Renal pelvis (tissue), 12 donors: ENCODE data around the gene LY6G5B. TPM values are rescaled to one million over a fixed set of nuclear protein-coding genes. Genes with fewer than 3 reads are reported as not detected.

Experiments
- DNase-seq: peaks from one replicate; pipeline ENCODE4 v3.0.0-alpha.2; 2013
- long read RNA-seq, 16 experiments: transcript quantifications; one replicate each; lab custom pipeline, GENCODE V29; 2026
- polyA plus RNA-seq, 3 donors: library from polyadenylated mRNA; unstranded; fragments of 120-200 nt; gene quantifications; one replicate each; pipeline ENCODE4 v1.2.1, GENCODE V29; 2013; ENCODE audit not compliant: insufficient read length in 3 of 3

LY6G5B gene
- polyA plus RNA-seq: 10 to 100 TPM; 19.0 to 38.1 (median 35.1) TPM
- long read RNA-seq, donor 1: 0 reads
- long read RNA-seq, donor 2, transcript LY6G5B-208 (2 exons, 1,505 nt): major isoform, 5 of 5 reads
- long read RNA-seq, donor 2, partial matches to known transcripts: 0 of 5 reads
- long read RNA-seq, donor 2, other reads (novel, unspliced or antisense): 0 of 5 reads
- long read RNA-seq, donor 3: 0 reads
- long read RNA-seq, donor 4, partial matches to known transcripts: 0 of 3 reads
- long read RNA-seq, donor 4, other reads (novel, unspliced or antisense): 0 of 3 reads
- long read RNA-seq, donor 5: 0 reads
- long read RNA-seq, donor 6, transcript LY6G5B-208 (2 exons, 1,505 nt): major isoform, 7 of 7 reads
- long read RNA-seq, donor 6, partial matches to known transcripts: 0 of 7 reads
- long read RNA-seq, donor 6, other reads (novel, unspliced or antisense): 0 of 7 reads
- long read RNA-seq, donor 7, partial matches to known transcripts: 0 of 1 reads
- long read RNA-seq, donor 7, other reads (novel, unspliced or antisense): 0 of 1 reads
- long read RNA-seq, donor 8, partial matches to known transcripts: 0 of 3 reads
- long read RNA-seq, donor 8, other reads (novel, unspliced or antisense): 0 of 3 reads
- long read RNA-seq, donor 9, partial matches to known transcripts: 0 of 2 reads
- long read RNA-seq, donor 9, other reads (novel, unspliced or antisense): 0 of 2 reads
- long read RNA-seq, donor 10, partial matches to known transcripts: 0 of 5 reads
- long read RNA-seq, donor 10, other reads (novel, unspliced or antisense): 0 of 5 reads
- long read RNA-seq, donor 11, partial matches to known transcripts: 0 of 2 reads
- long read RNA-seq, donor 11, other reads (novel, unspliced or antisense): 0 of 2 reads
- long read RNA-seq, donor 12, partial matches to known transcripts: 0 of 4 reads
- long read RNA-seq, donor 12, other reads (novel, unspliced or antisense): 0 of 4 reads
- long read RNA-seq, donor 13, partial matches to known transcripts: 0 of 4 reads
- long read RNA-seq, donor 13, other reads (novel, unspliced or antisense): 0 of 4 reads
- long read RNA-seq, donor 14, transcript LY6G5B-208 (2 exons, 1,505 nt): major isoform, 6 of 9 reads
- long read RNA-seq, donor 14, partial matches to known transcripts: 0 of 9 reads
- long read RNA-seq, donor 14, other reads (novel, unspliced or antisense): 0 of 9 reads
- long read RNA-seq, donor 15, transcript LY6G5B-208 (2 exons, 1,505 nt): major isoform, 5 of 5 reads
- long read RNA-seq, donor 15, partial matches to known transcripts: 0 of 5 reads
- long read RNA-seq, donor 15, other reads (novel, unspliced or antisense): 0 of 5 reads
- long read RNA-seq, donor 16, partial matches to known transcripts: 0 of 3 reads
- long read RNA-seq, donor 16, other reads (novel, unspliced or antisense): 0 of 3 reads

GRCh38 chr6:31669676-31670075, at the start of gene LY6G5B:
Gene LY6G5B (plus strand): TSS chr6:31669976. CDS start chr6:31670951, 975 bp downstream.
- DNase-seq: no peak

DNA sequence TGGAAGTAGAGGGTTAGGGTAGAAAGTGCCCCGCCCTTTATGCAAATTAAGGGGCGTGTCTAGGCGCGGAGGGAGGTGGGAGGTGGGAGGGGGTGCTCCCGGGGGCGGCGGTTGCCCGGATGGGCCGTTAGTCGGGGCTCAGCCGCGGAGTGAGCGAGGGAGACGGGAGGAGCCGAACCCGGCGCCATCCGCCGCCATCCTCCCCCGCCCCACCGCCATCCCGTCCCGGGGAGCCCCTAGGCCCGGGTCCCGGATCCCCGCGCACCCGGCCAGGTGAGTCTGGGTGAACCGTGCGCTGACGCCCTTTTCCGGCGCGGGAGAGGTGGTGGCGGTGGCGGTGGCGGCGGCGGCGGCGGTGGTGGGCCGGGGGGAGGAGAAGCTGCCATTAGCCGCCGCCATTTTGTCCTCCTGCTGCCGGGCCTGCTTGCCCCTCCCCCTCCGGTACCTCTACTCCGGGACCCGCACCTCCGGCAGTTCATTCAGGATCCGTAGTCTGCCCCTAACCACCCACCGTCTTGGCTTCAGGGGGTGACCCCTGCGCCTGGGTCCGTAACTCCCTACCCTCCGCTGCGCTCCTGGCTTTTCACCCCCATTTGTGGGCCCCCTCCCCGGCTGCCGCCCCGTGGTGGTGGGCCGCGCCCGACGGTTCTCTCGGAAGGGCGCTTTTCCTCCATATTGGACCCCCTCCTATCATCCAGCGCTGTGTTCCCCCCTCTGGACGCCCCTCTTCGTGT, 49.0 kb upstream of the LY6G5B start, which contains the start of gene PRRC2A:
TSS of gene PRRC2A (plus strand) at position 130 of the 734 bp plus-strand sequence. CDS start 2,075 bp downstream, outside the sequence.
- DNase-seq: peak; percentile 75

GRCh38 chr6:31621320-31621939, 48.3 kb upstream of the LY6G5B start:
- DNase-seq: no peak

- DNase-seq: peak; percentile 21
These were observed 47.8 kb upstream of the LY6G5B start for GRCh38 chr6:31621991-31622390.

DNA sequence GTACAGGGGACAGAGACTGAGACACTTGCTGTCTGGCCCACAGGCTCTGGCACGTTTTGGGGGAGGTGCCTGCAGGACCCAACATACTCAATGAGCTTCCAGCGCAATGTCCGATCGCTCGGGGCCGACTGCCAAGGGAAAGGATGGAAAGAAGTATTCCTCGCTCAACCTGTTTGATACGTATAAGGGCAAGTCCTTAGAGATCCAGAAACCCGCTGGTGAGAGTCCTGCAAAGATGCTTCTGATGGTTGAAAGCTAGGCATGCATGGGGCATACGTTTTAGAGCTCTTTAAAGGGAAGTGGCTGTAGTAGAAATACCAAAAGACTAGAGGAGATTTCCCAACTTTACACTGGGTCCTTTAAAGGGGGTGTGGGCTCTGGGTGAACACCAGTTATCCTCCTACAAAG, 47.1 kb upstream of the LY6G5B start:
- DNase-seq: no peak

DNA sequence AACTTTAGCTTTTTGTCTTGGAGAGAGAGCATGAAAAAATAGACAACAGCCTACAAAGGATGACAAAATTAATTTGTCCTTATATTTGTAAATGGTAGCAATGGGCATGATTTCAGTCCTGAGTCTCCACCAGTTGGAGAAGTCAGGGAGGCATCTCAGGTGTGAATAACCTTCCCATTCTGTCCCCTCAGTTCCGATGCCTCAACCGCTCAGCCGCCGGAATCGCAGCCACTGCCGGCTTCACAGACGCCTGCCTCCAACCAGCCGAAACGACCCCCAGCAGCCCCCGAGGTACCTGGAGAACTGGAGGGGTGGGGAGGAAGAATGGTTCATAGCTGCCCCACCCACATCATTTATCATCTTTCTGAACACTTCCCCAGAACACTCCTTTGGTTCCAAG, 45.7 kb upstream of the LY6G5B start:
- no peak for DNase-seq

GRCh38 chr6:31626952-31627351, 42.8 kb upstream of the LY6G5B start:
- no peak for DNase-seq

- no peak for DNase-seq
These were observed 42.0 kb upstream of the LY6G5B start for GRCh38 chr6:31627690-31628287.

DNA sequence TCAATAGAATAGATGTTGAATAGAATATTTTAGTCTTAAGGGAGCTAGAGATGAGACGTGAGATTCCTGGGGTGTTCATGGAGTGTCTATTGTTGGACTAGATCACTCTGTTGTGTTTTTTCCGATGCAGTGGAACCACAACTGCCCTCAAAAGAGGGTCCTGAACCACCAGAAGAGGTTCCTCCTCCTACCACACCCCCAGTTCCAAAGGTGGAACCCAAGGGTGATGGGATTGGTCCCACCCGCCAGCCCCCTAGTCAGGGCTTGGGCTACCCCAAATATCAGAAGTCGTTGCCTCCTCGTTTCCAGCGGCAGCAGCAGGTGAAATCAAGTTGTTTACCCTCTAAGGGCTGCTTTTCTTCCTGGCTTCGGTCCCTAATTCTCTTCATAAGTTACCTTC, 40.8 kb upstream of the LY6G5B start:
- DNase-seq: no peak

DNA sequence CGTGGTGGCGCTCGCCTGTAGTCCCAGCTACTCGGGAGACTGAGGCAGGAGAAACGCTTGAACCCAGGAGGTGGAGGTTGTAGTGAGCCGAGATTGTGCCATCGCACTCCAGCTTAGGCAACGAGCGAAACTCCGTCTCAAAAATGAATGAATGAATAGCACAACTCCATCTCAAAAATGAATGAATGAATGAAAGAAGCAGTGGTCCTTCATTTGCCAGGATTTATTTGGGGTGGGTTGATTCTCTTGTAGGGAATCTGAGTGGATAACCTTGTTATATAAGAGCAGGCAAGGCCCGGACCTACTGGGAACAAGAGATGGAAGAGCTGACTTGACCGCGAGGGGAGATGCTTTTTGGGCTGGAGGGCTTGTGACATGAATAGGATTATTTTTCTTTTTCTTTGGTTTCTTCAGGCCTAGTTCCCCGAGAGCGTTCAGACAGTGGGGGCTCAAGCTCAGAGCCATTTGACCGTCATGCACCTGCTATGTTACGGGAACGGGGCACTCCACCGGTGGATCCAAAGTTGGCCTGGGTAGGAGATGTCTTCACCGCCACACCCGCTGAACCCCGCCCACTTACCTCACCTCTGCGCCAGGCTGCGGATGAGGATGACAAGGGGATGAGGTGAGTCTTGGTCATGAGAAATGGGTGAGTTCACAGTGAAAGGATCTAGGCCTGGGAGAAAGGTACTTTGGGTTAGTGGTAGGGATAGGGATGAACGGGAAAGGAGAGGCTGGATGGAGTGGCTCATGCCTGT, 39.4 kb upstream of the LY6G5B start:
- no peak for DNase-seq

DNA sequence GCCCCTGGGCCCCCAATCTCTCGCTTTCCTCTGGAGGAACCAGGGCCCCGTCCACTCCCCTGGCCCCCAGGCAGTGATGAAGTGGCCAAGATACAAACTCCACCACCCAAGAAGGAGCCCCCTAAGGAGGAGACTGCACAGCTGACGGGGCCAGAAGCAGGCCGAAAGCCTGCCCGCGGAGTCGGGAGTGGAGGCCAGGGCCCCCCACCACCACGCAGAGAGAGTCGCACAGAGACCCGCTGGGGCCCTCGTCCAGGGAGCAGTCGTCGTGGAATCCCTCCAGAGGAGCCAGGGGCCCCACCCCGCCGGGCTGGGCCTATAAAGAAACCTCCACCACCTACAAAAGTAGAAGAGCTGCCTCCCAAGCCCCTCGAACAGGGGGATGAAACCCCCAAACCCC, 38.6 kb upstream of the LY6G5B start:
- no peak for DNase-seq

DNA sequence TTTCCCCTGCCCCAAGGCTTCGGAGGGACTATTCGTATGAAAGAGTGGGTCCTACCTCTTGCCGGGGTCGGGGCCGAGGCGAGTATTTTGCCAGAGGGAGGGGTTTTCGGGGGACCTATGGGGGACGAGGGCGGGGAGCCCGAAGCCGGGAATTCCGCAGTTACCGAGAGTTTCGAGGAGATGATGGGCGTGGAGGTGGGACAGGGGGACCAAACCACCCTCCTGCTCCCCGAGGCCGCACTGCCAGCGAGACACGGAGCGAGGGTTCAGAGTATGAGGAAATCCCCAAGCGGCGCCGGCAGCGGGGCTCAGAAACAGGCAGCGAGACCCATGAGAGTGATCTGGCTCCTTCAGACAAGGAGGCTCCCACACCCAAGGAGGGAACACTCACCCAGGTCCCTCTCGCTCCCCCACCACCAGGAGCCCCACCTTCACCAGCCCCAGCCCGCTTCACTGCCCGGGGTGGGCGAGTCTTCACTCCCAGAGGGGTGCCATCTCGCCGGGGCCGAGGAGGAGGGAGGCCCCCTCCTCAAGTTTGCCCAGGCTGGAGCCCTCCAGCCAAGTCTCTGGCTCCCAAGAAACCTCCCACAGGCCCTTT, 38.0 kb upstream of the LY6G5B start:
- no peak for DNase-seq

- DNase-seq: no peak
These were observed 37.4 kb upstream of the LY6G5B start for GRCh38 chr6:31632279-31632946.

DNA sequence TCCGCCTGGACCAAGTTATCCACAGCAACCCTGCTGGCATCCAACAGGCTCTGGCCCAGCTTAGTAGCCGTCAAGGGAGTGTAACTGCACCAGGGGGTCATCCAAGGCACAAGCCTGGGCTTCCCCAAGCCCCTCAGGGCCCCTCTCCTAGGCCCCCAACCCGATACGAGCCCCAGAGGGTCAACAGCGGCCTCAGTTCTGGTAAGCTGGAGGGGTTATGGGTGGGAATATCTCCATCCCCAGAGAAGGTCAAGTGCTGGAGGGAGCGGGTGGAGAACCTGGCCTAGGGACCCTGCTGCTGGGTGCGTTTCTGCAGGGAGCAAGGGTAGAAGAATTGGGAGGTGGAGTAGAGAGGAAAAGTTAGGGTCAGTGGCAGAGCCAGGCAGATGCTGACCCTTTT, 36.3 kb upstream of the LY6G5B start:
- no peak for DNase-seq

DNA sequence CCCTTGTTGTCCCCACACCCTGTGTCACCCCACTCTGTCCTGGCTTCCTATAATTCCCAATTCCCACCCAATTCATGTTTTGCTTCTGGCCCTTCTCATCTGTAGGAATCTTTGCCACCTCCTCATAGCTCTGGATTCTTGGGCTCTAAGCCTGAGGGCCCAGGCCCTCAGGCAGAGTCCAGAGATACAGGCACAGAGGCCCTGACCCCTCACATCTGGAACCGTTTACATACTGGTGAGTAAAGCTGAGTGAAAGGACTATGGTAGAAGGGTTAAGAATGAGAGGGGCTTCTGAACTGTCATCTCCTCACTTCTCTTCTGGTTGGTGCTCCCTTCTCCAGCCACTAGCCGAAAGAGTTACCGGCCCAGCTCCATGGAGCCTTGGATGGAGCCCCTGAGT, 35.6 kb upstream of the LY6G5B start:
- DNase-seq: no peak

GRCh38 chr6:31634969-31635575, 34.7 kb upstream of the LY6G5B start:
- no peak for DNase-seq

DNA sequence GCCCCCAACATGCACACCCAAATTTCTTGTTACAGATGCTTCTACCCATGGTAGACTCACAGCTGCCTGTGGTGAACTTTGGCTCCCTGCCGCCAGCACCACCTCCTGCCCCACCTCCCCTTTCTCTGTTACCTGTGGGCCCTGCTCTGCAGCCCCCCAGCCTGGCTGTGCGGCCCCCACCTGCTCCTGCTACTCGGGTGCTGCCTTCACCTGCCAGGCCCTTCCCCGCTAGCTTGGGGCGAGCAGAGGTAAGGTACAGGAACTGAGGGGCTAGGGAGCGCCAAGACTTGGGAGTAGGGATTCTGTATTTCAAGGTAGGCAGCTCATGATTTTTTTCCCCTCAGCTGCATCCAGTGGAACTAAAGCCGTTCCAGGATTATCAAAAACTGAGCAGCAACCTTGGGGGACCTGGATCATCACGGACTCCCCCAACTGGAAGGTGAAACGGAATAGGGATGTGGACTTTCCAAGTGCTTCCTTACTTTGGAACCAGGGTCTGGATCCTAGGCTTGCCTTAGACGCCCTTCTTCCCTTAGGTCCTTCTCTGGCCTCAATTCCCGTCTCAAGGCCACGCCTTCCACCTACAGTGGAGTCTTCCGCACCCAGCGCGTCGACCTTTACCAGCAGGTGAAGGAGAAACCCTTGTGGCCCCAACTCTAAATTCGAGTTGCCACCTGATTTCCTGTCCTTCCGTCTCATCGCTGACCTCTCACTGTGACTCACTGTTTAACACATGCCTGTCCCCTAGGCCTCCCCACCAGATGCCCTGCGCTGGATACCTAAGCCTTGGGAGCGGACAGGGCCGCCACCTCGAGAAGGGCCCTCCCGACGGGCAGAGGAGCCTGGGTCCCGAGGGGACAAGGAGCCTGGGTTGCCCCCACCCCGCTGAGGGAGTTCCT, 32.8 kb upstream of the LY6G5B start:
- DNase-seq: no peak
